22Rv1 (cell line): Measurements from ENCODE around the gene SART3.

Source experiments
- ZFX ChIP-seq: fragments of 450-650 bp; IDR thresholded peaks from 2 replicates; pipeline ENCODE4 v1.6.1; 2017; ENCODE audit warnings: antibody characterized with exemption, borderline replicate concordance
- TF ChIP-seq, protein P1 (sequence below): fragments of 450-650 bp; IDR thresholded peaks from 2 replicates; pipeline ENCODE4 v1.5.1; 2017; ENCODE audit warnings: mild to moderate bottlenecking

DNA sequence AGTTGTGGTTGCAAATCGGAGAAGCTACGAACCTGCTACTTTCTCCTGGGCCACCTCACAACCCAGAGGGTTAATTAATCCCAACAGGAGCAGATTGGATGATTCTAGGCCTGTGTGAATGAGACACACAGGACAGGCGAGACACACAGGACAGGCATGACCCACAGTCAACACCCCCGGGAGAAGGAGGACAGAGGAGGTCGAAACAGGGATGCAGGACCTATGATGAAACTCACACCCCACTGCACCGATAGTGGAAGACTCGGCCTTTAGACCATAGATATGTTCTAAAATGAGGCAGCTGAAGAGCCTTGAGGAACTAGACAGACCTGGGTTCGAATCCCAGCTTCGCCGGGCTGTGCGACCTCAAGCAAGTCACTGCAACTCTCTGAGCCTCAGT lies 25.3 kb upstream of the SART3 start:
- TF ChIP-seq, protein P1, sequence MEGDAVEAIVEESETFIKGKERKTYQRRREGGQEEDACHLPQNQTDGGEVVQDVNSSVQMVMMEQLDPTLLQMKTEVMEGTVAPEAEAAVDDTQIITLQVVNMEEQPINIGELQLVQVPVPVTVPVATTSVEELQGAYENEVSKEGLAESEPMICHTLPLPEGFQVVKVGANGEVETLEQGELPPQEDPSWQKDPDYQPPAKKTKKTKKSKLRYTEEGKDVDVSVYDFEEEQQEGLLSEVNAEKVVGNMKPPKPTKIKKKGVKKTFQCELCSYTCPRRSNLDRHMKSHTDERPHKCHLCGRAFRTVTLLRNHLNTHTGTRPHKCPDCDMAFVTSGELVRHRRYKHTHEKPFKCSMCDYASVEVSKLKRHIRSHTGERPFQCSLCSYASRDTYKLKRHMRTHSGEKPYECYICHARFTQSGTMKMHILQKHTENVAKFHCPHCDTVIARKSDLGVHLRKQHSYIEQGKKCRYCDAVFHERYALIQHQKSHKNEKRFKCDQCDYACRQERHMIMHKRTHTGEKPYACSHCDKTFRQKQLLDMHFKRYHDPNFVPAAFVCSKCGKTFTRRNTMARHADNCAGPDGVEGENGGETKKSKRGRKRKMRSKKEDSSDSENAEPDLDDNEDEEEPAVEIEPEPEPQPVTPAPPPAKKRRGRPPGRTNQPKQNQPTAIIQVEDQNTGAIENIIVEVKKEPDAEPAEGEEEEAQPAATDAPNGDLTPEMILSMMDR: no peak
- no peak for TF ChIP-seq ZFX
